ENCODE measurements around the gene TMF1.

TMF1 gene

GRCh38 chr3:69080233-69080920 is 28.2 kb upstream of the TMF1 start, which contains the start of gene UBA3:
Gene UBA3, minus strand, starts transcription at chr3:69080365. Its CDS starts 12 bp downstream, at chr3:69080353.
- TF ChIP-seq MYC (IDR thresholded peaks at IDR 0.05; ENCODE audit: low read depth, low read length) = no peak
- TF ChIP-seq POLR2A (IDR thresholded peaks at IDR 0.05; ENCODE audit: extremely low read depth, insufficient read length) = peak; percentile 76
- peak within 1 kb of the TSS; percentile 93 for H3K4me3 ChIP-seq (ENCODE audit: low read depth, low read length)
- peak; percentile 92 for DNase-seq (ENCODE audit: low read depth)

GRCh38 chr3:69079269-69080159 is 27.4 kb upstream of the TMF1 start:
- TF ChIP-seq MYC (IDR thresholded peaks at IDR 0.05; ENCODE audit: low read depth, low read length) = no peak
- no peak for TF ChIP-seq MAX (IDR thresholded peaks at IDR 0.05; ENCODE audit: low read depth, low read length)
- no peak for TF ChIP-seq CTCF (IDR thresholded peaks at IDR 0.05; ENCODE audit: low read depth, low read length)
- TF ChIP-seq POLR2A (IDR thresholded peaks at IDR 0.05; ENCODE audit: extremely low read depth, insufficient read length) = no peak
- H3K4me3 ChIP-seq (ENCODE audit: low read depth, low read length) = peak overlapping the region; percentile 93
- peak; percentile 34 for DNase-seq (ENCODE audit: low read depth)

GRCh38 chr3:69072928-69073327 is 20.8 kb upstream of the TMF1 start:
- DNase-seq (ENCODE audit: low read depth) = no peak
- no peak overlapping the region for H3K4me3 ChIP-seq (ENCODE audit: low read depth, low read length)
- TF ChIP-seq CTCF (IDR thresholded peaks at IDR 0.05; ENCODE audit: low read depth, low read length) (no peak), MYC (IDR thresholded peaks at IDR 0.05; ENCODE audit: low read depth, low read length) (no peak), MAX (IDR thresholded peaks at IDR 0.05; ENCODE audit: low read depth, low read length) (no peak), POLR2A (IDR thresholded peaks at IDR 0.05; ENCODE audit: extremely low read depth, insufficient read length) (no peak)

GRCh38 chr3:69066121-69066520 is 14.0 kb upstream of the TMF1 start:
- H3K4me3 ChIP-seq (ENCODE audit: low read depth, low read length) = no peak overlapping the region
- TF ChIP-seq POLR2A (IDR thresholded peaks at IDR 0.05; ENCODE audit: extremely low read depth, insufficient read length) (no peak), CTCF (IDR thresholded peaks at IDR 0.05; ENCODE audit: low read depth, low read length) (no peak), MAX (IDR thresholded peaks at IDR 0.05; ENCODE audit: low read depth, low read length) (no peak), MYC (IDR thresholded peaks at IDR 0.05; ENCODE audit: low read depth, low read length) (no peak)
- DNase-seq (ENCODE audit: low read depth) = no peak

- H3K4me3 ChIP-seq (ENCODE audit: low read depth, low read length) = no peak overlapping the region
- TF ChIP-seq MAX (IDR thresholded peaks at IDR 0.05; ENCODE audit: low read depth, low read length) (no peak), CTCF (IDR thresholded peaks at IDR 0.05; ENCODE audit: low read depth, low read length) (no peak), MYC (IDR thresholded peaks at IDR 0.05; ENCODE audit: low read depth, low read length) (no peak)
- no peak for DNase-seq (ENCODE audit: low read depth)
Measured at GRCh38 chr3:69065318-69065964, 13.3 kb upstream of the TMF1 start.

- no peak overlapping the region for H3K4me3 ChIP-seq (ENCODE audit: low read depth, low read length)
- DNase-seq (ENCODE audit: low read depth) = no peak
- TF ChIP-seq MAX (IDR thresholded peaks at IDR 0.05; ENCODE audit: low read depth, low read length) = no peak
- no peak for TF ChIP-seq MYC (IDR thresholded peaks at IDR 0.05; ENCODE audit: low read depth, low read length)
- no peak for TF ChIP-seq CTCF (IDR thresholded peaks at IDR 0.05; ENCODE audit: low read depth, low read length)
- TF ChIP-seq POLR2A (IDR thresholded peaks at IDR 0.05; ENCODE audit: extremely low read depth, insufficient read length) = no peak
Measured at GRCh38 chr3:69063636-69064035, 11.5 kb upstream of the TMF1 start.
